Vagina (tissue), 2 donors: ENCODE measurements around the gene TRIM36.

Experiments used
- POLR2A ChIP-seq, 2 donors: fragments of 450-650 bp; IDR thresholded peaks; one replicate each; pipeline ENCODE4 v1.6.1; 2017; ENCODE audit warnings: antibody characterized with exemption in 2 of 2, mild to moderate bottlenecking in 2 of 2, moderate library complexity in 2 of 2
- POLR2AphosphoS5 ChIP-seq, 2 donors: sonication (generic); formaldehyde crosslinking; IDR thresholded peaks; one replicate each; pipeline ENCODE4 v1.9.0; 2017; ENCODE audit warnings: antibody characterized with exemption in 2 of 2, mild to moderate bottlenecking in 2 of 2, low read depth in 1 of 2; ENCODE audit not compliant: insufficient read depth in 1 of 2
- TF ChIP-seq, protein P1 (sequence below), 3 experiments: fragments of 450-650 bp in 2 of 3; fragments of 200-600 bp in 1 of 3; sonication (generic) in 1 of 3; IDR thresholded peaks; one replicate each; pipeline ENCODE4 v1.5.1; 2017 to 2019; ENCODE audit warnings: antibody characterized with exemption in 3 of 3, mild to moderate bottlenecking in 2 of 3, moderate library complexity in 2 of 3

- TF ChIP-seq, protein P1, sequence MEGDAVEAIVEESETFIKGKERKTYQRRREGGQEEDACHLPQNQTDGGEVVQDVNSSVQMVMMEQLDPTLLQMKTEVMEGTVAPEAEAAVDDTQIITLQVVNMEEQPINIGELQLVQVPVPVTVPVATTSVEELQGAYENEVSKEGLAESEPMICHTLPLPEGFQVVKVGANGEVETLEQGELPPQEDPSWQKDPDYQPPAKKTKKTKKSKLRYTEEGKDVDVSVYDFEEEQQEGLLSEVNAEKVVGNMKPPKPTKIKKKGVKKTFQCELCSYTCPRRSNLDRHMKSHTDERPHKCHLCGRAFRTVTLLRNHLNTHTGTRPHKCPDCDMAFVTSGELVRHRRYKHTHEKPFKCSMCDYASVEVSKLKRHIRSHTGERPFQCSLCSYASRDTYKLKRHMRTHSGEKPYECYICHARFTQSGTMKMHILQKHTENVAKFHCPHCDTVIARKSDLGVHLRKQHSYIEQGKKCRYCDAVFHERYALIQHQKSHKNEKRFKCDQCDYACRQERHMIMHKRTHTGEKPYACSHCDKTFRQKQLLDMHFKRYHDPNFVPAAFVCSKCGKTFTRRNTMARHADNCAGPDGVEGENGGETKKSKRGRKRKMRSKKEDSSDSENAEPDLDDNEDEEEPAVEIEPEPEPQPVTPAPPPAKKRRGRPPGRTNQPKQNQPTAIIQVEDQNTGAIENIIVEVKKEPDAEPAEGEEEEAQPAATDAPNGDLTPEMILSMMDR (IDR thresholded peaks at IDR 0.05): no peak
- no peak for TF ChIP-seq POLR2A (IDR thresholded peaks at IDR 0.05)
- TF ChIP-seq POLR2AphosphoS5 (IDR thresholded peaks at IDR 0.05; ENCODE audit: insufficient read depth in 1 of 2, low read depth in 1 of 2): no peak
These were observed 8.7 kb downstream of the TRIM36 start for GRCh38 chr5:115160975-115161475.
